ENCODE measurements around the gene TEN1.

The TEN1 gene

GRCh38 chr17:76007850-76008165, 28.8 kb downstream of the TEN1 start:
- no peak for FAIRE-seq

DNA sequence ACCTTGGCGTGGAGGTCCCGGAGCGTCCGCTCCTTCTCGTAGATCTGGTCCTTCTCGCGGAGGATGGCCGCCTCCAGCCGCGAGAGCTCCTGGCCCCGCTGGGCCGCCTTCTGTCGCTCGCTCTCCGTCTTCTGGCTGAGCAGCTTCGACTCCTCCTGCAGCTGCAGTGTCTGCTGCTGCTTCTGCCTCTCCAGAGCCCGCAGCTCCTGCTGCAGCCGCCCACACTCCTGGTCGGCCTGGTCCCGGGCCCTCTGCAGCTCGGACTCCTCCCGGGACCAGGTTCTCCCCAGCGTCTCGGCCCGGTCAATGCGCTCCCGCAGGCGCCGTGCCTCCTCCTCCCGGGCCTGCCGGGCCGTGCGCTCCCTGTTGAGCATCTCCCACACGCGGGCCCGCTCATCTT, 29.2 kb downstream of the TEN1 start:
- no peak for FAIRE-seq

GRCh38 chr17:76008630-76009425, 29.8 kb downstream of the TEN1 start:
- FAIRE-seq: no peak

- no peak for FAIRE-seq
These were observed 30.4 kb downstream of the TEN1 start for GRCh38 chr17:76009447-76009846.

GRCh38 chr17:76009969-76010661, 31.1 kb downstream of the TEN1 start:
- FAIRE-seq: no peak

GRCh38 chr17:76011951-76012350, 32.9 kb downstream of the TEN1 start:
- no peak for FAIRE-seq

GRCh38 chr17:76013377-76013932, 34.4 kb downstream of the TEN1 start:
- no peak for FAIRE-seq

DNA sequence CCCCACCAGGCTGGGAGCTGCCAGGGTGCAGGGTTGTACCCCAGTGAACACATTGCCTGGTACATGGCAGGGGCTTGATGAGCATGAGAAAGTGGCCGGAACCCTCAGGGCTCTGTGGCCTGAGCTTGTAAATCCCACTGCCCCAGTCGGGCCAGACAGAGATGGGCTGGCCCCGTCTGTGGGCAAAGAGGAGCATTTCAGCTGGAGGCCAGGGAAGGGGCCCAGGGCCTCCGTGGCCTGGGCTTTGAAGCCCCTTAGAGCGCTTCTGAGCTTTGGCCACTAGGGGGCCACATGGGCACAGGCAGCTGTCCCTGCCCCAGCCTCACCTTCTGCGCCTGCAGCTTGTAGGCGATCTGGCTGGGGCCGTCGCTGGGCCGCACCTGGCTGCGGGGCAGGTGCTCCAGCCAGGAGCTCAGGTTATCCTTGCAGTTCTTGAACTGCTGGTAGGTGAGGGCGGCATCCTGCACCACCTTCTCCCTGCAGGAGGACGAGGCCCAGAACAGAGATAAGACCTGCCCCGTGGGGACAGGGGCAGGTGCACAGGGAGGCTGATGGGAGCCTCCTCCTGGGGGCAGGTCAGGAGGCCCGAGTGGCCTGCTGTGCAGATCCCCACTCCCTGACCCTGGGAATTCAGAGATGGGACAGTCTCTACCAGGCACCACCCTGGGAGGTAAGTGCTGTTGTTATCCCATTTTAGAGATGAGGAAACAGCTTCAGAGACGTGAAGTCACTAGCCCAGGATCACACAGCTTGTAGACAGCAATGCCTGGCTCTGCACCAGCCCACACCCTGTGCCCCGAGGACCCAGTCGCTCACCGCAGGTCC, 35.3 kb downstream of the TEN1 start:
- FAIRE-seq: no peak

GRCh38 chr17:76014925-76015261, 35.9 kb downstream of the TEN1 start:
- FAIRE-seq: no peak

DNA sequence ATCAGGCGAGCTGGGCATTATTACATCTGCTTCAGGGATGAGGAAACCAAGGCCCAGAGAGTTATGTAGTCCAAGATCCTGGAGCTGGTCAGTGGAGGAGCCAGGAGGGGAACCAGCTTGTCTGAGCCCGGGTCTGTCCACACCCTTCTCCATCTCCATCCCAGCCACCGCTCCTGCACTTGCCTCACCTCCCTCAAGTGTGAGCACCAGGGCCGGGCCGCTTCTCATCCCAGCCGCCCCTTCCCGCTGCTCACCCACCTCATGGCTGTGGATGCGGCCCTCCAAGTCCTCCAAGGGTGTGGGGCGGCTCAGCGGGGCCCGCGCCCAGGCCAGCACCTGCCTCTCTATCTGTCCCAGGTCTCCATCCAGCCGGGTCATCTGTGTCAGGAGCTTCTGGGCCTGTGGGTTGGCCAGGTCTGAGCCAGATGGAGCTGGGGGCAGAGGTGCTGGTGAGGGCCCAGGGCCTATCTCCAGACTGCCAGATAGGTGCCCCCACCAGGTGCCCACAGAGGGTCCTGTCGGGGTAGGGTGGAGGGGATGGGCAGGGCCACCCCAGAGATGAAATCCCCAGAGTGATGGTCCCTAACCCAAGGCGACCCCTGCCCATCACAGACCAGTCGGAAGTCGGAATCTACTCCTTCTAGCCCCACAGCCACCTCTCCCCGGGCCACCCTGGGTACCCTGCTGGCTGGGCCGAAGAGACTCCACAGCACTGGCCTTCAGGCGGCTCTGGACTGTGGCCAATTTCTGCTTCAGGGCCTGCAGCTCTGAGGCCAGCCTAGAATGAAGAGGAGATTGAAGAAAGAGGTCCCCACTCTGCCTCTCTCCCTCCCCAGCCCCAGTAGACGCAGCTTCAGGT, 38.7 kb downstream of the TEN1 start:
- no peak for FAIRE-seq

GRCh38 chr17:76018340-76018680, 39.3 kb downstream of the TEN1 start:
- no peak for FAIRE-seq

GRCh38 chr17:76018801-76019200, 39.8 kb downstream of the TEN1 start:
- FAIRE-seq: no peak

DNA sequence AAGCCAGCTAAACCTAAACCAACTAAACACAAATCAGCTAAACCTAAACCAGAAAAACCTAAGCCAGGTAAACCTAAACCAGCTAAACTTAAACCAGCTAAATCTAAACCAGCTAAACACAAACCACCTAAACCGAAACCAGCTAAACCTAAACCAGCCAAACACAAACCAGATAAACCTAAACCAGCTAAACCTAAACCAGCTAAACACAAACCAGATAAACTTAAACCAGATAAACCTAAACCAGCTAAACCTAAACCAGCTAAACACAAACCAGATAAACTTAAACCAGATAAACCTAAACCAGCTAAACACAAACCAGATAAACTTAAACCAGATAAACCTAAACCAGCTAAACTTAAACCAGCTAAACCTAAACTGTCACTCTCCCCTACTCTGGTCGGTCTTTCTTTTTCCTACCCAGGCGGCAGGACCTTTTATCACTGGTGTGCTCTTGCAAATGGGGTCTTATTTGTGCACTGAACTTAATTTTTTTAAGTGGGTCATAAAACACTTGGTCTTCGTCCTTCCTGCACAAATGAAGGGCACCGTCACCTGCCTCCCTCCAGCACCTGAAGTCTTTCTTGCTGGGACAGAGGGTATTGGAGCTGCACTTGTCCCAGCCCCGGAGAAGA, 40.9 kb downstream of the TEN1 start:
- peak; percentile 87 for FAIRE-seq

DNA sequence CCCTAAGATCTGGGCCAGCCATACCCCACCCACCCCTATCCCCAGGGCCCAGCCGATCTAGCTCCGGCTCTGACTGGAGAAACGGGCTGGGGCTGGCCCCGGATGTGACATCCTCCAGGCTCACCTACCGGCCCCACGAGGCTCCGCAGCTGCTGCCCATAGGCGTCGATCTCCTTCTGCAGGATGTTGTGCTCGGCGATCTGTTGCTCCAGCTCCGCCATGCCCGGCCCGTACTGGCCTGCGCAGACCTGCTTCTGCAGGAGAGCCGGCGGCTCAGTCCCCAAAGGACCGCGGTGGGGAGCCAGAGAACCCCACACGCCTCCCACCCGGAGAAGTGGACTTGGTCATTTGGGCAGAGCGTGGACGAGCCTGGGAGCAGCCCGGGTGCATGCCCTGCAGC, 43.2 kb downstream of the TEN1 start:
- FAIRE-seq: no peak

- FAIRE-seq: no peak
These were observed 44.2 kb downstream of the TEN1 start for GRCh38 chr17:76022973-76023899.

DNA sequence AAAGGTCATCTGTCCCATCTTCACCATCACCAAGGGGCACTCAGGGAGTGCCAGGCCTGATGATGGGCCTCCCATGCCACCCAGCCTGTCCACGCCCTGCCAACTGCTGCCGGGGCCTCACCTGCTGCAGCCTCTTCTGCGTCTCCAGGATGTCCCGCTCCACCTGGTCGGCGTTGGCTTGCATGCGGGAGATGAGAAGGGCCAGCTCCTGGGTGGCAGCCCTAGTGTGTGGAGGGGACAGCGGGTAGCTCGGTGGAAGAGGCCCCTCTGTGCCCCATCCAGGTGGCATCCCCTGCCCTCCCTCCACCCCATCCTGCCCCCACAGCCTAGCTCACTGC, 44.8 kb downstream of the TEN1 start:
- FAIRE-seq: no peak

DNA sequence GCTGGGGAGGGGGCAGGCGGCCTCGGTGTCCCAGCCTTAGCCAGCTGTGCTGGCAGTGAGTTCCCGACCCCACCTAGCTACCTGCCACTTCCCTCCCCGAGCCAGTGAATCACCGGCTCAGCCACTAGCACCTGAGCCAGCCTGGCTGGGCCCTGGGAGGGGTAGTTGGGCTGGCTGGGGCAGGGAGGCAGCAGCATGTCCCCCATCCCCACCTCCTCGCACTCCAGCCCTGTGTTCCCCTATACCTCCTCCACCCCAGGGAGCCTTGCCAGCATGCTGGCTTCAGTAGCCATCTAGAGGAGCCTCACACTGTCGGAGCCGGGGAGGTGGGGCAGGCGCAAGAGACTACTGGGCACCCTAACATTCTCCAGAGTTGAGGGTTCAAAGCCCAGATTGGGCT, 45.3 kb downstream of the TEN1 start:
- no peak for FAIRE-seq

DNA sequence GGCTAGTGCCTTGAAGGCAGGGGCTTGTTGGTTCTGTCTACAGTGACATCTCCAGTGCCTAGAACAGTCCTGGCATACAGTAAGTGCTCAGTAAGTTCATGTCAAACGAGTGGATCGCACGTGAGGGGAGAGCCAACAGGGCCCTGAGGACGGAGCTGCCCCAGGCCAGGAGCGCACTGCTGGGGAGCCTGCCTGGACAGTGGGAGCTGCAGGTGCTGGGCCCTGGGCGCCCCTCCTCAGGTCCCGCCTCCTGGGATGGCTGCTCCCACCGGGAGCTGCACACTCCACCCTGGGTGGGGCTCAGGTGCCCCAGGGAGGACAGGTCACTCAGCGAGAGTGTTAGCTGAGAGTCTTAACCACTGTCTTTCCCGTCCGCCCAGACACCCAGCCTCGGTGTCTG, 46.3 kb downstream of the TEN1 start:
- no peak for FAIRE-seq

DNA sequence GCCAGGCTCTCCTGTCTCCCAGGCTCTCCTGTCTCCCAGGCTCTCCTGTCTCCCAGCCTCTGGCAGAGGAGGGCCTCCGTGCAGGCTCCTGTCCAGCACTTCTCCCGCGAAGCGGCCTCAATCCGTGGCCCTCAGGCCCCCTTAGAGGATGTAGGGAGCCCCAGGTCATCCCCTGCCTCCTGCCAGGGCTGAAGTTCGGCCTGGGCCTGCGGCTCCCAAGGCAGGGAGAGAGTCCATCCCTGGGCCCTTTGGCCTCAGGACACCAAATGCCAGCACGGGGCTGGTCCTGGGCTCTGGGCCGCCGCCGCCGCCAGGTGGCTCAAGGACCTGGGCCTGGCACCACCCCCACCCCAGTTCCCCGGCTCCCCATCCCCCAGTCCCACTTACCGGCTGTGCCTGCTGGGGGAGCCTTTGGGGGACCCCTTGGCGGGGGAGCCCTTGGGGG, 47.7 kb downstream of the TEN1 start:
- FAIRE-seq: no peak

- no peak for FAIRE-seq
These were observed 48.3 kb downstream of the TEN1 start, which contains the start of gene EVPL for GRCh38 chr17:76027159-76027839. Gene EVPL (minus strand): TSS chr17:76027306. CDS start chr17:76027198, 108 bp downstream.

All from colon (tissue), 2 donors.